Stimulated activated CD4-positive, alpha-beta T cell treated with anti-CD3 and anti-CD28 coated beads, TNF-alpha, amount 100 ng/mL, for 4 hours (primary cell): ENCODE measurements around the gene GEMIN5.
"Not testable (repeated sequence)": the region's sequence is repeated elsewhere in the genome, so short reads cannot be mapped to it uniquely, and the experiment has no call there.

Experiments
- DNase-seq, 3 experiments: peaks; one replicate each; pipeline ENCODE4 v3.0.0-alpha.2; 2020; ENCODE audit warnings: low read depth in 3 of 3

Gene GEMIN5

DNA sequence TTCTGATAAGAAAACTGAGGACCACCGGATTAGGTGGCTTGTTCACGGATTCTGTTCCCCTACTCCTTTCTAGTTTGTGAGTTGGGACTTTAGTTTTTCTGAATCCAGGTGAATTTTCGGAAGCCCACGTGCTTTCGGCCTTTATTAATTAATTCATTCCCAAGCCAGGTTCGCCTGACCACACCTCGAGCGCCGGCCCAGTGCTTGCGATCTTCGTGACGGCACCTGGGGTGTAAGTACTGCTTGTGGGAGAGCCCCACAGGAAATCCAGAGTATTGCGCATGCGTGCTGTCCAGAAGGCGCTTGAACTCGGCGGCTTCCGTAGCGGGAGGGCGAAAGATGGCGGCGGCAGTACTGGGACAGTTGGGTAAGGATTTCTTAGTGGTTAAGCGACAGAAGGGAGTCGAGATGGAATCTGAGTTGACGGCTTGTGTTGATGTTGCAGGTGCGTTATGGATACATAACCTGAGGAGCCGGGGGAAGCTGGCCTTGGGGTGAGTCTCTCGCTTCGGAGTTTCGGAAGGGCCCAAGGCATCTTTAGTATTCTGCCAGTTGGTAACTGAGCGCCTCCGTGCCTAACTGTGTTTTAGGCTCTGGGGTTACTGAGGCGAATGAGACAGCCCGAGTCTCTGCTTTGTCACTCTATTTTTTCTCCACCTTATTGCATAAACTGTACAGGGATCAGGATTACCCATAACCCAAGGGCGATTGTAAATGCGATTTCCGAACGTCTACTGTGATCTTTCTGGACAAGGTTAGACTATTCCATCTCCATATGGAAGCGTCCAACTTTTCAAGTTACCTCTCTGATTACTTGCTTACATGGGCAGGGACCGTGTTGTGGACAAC, 3.0 kb upstream of the GEMIN5 start, which contains the start of gene MRPL22:
TSS of gene MRPL22 (plus strand) at position 302 of the 849 bp plus-strand sequence. CDS start at position 340, 38 bp downstream.
- DNase-seq, result peak; percentile 87 to 92 (median 88)

DNA sequence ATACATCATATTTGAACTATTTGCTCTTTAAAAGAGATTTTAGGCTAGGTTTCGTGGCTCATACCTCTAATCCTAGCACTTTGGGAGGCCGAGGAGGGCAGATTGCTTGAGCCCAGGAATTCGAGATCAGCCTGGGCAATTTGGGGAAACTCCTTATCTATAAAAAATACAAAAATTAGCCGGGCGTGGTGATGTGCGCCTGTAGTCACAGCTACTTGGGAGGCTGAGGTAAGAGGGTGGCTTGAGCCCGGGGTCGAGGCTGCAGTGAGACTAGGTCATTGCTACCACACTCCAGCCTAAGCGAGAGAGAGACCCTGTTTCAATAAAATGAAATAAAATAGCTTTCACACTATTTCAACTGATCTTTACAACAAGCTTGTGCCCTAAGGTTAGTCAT, 2.4 kb upstream of the GEMIN5 start:
- DNase-seq, result no peak

- DNase-seq, result not testable (repeated sequence)
These were observed 1.4 kb upstream of the GEMIN5 start for GRCh38 chr5:154939387-154939786.

DNA sequence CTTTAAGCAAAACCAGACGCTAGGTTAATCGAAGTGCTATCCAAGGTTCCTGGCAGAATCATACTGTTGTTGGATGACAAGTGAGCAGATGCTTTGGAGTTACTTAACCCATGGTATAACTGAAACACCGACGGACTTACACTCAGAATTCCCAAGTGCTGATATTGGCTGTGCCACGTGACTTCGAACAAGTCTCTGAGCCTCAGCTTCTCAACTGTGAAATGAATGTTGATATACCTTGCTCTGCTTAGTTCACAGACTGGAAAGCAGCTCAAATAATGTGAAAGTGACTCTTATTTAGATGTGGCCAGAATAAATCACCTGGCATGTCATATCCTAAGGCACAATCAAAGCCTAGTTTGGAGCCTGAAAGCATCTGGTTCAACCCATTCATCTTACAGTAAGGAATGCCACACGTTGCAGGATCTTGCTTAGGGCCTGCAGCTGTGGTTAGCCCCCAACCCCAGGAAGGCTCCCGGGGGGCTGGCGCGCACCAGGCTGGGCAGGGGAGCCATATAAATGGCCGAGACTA, 759 bp downstream of the GEMIN5 start:
- DNase-seq, result no peak

DNA sequence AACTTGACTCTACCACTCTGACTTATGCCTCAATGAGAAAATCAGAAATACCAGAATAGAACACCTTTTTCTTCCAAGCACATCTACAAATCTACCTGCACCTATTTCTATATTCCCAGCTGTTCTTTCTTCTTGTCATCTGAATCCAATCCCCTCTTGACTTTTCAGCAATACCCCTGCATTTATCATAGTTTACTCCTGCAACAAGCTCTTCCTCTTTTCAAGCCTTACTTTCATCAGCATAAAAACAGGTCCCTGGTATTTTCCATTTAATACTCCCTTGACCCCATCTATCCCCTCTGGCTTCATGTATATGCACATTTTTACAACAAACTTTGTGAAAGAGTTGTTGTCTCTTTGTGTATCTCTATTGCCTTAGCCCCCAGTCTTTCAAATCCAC, 3.1 kb downstream of the GEMIN5 start:
- no peak for DNase-seq

DNA sequence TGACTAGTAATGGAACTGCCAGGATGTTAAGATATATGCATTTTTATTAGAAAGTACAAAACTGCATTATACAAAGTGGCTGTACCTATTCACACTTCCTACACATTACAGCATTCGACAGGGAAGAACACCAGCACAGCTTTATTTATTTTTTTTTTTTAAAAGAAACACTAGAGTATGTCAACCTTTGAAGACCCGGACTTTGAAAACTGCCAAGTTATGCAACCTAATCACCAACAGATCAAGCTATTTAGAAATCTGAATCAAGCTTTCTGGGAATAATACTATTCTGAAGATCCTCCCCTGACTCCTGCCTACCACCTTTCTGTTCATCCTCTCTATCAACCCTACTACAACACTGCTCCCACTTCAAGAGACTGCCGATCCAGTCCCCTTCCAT, 4.5 kb downstream of the GEMIN5 start:
- DNase-seq, result no peak

GRCh38 chr5:154923441-154924430, 14.3 kb downstream of the GEMIN5 start:
- DNase-seq, result no peak

DNA sequence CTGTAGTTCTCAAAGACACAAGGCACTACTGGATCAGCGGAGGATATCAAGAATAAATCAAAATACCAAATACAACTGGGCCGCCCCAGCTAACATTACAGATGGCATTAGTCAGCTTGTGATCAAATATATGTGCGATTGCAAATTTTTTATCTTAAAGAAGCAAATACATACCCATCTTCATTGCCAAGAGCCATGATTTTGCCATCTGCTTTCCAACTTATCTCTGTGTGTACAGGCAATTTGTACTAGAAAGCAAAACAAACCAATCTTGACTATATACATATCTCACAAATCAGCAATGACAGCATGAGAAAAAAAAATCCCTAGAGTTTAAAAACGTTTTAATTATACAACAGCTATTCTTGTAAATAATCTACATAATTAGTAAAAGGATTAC, 20.3 kb downstream of the GEMIN5 start:
- no peak for DNase-seq

DNA sequence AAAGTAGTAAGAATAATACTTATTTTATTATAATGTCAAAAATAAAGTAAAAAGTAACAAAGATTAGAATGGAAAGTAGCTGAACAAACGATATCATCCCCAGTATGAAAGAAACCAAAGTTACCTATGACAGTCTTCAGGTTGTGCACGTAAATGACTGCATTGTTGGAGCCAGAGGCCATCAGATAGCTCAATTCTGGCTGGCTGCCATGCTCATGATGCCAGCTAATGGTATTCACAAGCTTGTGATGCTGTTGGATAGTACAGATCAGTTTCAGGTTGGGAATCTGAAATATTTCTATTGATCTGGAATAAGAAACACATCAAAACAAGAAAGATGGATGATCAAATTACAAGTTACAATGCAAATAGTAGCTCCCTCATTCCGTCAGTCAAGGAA, 21.1 kb downstream of the GEMIN5 start:
- DNase-seq, result no peak

DNA sequence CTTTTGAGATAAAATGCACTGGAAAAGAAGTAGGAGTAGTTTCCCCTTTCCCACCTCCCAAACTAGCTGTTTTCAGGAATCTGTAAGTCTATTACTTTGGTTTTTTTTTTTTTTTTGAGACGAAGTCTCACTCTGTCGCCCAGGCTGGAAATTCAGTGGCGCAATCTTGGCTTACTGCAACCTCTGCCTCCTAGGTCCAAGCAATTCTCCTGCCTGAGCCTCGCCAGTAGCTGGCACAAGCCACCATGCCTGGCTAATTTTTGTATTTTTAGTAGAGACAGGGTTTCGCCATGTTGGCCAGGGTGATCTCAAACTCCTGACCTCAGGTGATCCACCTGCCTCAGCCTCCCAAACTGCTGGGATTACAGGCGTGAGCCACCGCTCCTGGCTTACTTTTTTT, 32.4 kb downstream of the GEMIN5 start:
- not testable (repeated sequence) for DNase-seq

- no peak for DNase-seq
These were observed 36.1 kb downstream of the GEMIN5 start for GRCh38 chr5:154901913-154902312.

DNA sequence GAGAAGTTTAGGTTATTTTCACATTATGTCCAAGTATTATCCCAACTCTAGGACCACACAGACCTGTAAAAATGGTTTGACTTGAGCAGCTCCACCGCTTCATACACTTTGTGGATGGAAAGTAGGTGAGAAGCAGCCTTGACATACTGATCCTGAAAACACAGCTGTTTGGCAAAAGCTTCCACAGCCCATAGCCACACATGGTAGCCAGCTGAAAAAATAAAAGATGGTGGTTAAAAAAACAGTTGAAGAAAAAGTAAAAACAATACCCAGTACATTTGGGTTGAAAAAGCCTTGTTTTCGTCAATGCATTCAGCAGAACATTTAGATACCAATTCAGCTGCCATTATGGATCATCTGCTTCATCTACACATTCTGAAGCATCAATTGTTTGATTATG, 36.7 kb downstream of the GEMIN5 start:
- no peak for DNase-seq

GRCh38 chr5:154900066-154900465, 37.9 kb downstream of the GEMIN5 start:
- DNase-seq, result no peak

DNA sequence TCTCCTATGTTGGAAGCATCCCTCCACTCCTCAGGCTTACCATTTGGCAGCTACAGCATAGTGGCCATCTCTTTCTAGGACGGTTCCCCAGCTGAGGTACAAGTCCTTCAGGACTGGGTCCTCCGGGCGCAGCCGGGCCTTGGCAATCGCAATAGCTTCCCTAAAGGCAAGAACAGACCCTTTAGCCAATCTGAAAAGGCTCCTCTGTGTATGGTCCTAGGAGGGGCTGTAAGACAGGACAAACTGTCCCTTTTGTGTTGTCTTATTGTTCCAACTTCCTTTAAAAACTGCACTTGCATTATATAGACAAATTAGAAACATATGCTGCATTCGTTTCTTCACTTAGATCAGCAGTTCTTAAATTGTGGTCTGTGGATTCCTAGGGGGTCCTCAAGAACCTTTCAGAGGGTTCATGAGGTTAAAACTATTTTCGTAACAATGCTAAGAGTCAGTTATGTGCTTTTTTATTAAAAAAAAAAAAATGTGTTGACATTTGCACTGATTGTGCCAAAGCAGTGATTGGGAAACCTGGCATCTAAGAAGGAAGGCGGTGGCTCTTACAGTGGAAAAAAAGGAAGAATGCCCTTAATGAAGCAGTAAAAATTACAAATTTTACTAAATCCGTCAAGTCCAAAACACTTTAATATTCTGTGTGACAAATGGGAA, 38.7 kb downstream of the GEMIN5 start:
- no peak for DNase-seq

DNA sequence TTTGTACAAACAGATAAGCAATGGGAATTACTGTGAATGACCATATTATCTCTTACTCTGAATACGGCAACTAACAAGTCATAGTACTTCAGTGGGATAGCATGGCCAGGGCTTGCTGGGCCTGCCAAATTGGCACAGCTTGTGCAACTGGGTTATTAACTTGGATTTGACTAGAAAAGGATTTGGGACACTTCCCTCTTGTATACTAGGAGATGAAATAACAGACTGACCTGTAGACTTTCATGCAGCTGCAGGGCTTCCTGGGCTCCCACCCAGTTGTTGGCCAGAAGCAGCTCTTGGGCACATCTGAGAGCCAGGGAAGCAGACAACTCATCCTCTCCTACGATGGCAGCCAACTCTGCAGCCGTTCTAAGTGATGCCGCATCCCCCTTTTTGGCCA, 39.8 kb downstream of the GEMIN5 start:
- no peak for DNase-seq

- no peak for DNase-seq
These were observed 41.3 kb downstream of the GEMIN5 start for GRCh38 chr5:154896562-154897165.

DNA sequence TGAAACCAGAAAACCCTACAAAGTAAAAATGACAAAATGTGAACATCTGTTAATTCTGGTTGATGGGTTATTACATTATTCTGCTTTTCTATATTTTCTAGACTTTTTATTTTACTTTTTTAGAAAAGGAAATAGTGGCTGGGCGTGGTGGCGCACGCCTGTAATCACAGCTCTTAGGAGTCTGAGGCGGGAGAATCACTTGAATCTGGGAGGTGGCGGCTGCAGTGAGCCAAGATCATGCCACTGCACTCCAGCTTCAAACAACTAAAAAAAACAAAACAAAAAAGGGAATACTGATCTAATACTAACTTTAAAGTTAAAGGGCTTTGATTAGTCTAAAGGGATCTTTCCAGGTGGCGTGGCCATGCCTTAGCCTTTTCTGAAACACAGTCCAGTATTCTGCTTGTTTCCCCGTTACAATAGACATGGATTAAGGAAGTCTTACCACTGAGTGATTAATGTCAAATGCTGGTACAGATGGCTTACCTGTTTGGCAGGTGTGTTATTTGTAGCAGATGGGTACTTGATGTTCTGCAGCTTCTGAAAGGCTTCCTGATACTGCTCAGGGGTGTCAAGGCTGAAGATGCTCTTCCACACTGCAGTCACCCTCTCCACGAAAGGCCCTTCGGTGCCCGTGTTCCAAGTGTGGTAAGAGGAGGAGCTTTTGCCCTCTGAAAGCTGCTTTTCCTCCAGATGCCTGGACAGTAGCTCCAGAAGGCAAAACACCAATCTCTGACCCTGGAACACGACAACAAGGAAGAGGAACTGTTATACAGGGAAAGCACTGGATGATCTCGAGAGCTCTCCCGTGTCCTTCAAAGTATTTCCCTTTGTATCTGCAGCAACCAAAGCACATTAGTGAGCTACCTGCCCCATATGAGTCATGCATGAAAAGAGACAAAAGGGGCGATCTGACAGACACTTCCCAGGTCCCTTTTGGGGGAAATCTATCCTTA, 42.1 kb downstream of the GEMIN5 start:
- no peak for DNase-seq

DNA sequence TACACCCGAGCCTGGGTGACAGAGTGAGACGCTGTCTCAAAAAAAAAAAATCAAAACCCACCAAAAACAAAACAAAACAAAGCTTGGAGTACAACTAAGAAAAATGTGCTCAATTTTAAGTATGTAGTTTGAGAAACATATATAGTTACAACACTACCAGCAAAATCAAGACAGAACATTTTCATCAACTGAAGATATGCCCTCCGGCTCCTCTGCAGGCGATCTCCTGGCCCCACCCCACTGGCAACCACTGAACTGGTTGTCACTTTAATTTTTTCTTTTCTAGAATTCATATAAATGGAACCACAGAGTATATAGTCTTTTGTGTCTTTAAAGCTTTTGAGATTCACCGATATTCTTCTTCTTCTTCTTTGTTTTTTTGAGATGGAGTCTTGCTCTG, 44.6 kb downstream of the GEMIN5 start:
- DNase-seq, result no peak

GRCh38 chr5:154892369-154892771, 45.6 kb downstream of the GEMIN5 start:
- no peak for DNase-seq

DNA sequence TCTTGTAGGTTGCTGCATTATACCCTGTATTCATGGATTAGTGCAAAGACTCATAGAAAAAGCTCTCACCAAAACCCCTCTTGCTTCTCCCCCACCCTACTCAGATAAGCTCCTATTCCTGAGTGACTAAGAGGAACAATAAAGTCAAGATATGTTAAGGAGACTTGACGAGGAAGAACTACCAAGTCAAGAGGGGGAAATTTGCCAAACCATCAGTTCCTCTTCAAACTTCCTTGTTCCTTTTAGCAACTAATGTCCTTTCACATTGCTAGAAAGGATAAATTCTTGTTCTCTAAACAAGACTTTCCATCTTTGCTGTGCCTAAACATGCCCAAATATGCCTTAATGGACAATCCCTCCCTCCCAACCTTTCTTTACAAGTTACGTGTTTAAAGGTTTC, 52.6 kb downstream of the GEMIN5 start:
- no peak for DNase-seq
